Thyroid gland (tissue), 4 donors: ENCODE data around the gene PPM1E.

Experiments used
- POLR2A ChIP-seq, 2 donors: fragments of 450-650 bp; IDR thresholded peaks; one replicate each; pipeline ENCODE4 v1.6.1; 2017; ENCODE audit warnings: antibody characterized with exemption in 2 of 2, mild to moderate bottlenecking in 2 of 2, moderate library complexity in 1 of 2
- TF ChIP-seq, protein P1 (sequence below), 6 experiments: fragments of 200-600 bp in 3 of 6; fragments of 450-650 bp in 3 of 6; sonication (generic) in 3 of 6; IDR thresholded peaks; one replicate each; pipeline ENCODE4 v1.5.1; 2016 to 2019; ENCODE audit warnings: antibody characterized with exemption in 6 of 6, mild to moderate bottlenecking in 2 of 6, inconsistent platforms in 1 of 6, moderate library complexity in 1 of 6

DNA sequence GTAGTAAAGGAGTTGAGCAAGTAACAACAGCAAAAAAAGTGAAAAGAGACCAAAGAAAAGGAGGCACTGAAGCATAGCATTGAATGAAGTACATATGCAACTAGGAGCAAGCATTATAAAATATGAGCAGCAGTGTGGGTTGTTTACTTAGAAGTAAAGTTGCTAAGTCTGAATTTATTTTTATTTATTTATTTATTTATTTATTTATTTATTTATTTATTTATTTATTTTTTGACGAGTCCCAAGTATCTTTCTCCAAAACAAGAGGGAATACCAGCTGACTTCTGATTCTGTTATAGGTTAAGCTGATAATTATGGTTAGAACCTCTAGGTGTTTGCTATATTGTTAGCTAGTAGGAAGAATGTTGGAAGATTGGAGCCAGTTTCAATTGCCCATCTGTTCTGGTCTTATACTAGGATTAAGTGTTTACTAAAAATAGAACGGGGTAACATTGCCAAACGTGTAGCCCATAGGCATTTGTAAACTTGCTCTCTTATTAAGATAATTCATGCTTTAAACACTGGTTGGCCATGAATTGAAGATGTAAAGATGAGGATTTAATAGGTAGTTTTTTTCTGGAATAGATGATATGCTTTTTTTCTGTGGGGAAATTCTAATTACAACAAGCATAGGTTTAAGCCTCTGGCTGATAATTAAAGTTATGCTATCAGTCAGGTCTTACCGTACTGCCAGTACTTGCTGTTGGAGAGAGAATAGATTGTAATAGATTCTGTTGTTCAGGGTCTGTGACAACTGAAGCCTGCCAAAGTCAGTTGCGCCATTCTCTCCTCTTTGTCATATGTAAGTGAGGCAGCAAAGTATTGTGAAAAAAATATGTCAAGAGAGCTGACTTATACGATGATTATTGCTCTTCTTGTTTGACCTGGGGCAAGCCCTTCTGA lies 66.7 kb downstream of the PPM1E start:
- TF ChIP-seq POLR2A (IDR thresholded peaks at IDR 0.05), result no peak
- TF ChIP-seq, protein P1, sequence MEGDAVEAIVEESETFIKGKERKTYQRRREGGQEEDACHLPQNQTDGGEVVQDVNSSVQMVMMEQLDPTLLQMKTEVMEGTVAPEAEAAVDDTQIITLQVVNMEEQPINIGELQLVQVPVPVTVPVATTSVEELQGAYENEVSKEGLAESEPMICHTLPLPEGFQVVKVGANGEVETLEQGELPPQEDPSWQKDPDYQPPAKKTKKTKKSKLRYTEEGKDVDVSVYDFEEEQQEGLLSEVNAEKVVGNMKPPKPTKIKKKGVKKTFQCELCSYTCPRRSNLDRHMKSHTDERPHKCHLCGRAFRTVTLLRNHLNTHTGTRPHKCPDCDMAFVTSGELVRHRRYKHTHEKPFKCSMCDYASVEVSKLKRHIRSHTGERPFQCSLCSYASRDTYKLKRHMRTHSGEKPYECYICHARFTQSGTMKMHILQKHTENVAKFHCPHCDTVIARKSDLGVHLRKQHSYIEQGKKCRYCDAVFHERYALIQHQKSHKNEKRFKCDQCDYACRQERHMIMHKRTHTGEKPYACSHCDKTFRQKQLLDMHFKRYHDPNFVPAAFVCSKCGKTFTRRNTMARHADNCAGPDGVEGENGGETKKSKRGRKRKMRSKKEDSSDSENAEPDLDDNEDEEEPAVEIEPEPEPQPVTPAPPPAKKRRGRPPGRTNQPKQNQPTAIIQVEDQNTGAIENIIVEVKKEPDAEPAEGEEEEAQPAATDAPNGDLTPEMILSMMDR (IDR thresholded peaks at IDR 0.05), result no peak
